ENCODE data around the gene WNT7B. TPM values are rescaled to one million over a fixed set of nuclear protein-coding genes. Genes with fewer than 3 reads are reported as not detected.

WNT7B gene
- total RNA-seq, 1 experiment from 2014 or later: 0.33 TPM

DNA sequence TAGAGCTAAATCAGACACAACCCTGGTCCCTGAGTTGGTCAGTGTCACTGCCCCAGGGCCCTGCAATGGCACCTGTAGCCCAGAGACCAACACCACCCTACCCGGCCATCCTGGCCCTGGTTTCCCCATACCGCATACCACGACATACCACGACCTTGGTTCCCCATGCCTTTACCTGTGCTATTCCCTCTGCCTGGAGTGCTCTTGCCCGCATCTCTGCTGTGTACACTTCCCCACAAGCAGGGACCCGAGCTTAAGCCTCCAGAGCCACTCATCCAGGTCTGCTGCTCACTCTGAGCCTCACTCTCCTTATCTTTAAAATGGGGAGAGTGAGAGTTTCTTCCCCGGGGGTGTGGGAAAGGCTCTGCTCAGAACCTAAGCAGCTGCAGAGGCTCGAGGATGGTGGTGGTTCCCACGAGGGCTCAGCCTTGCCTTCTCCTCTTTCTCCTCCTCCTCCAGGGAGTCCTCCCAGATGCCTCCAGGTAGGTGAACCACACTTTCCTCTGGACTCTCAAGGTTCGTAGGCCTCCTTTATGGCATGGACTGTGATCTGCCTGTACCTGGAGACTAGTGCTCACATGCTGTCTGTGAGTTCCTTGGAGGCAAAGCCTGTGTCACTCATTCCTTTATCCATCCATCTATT is 48.1 kb downstream of the WNT7B start:
- TF ChIP-seq MYBL2 (CRISPR knock-in tag; IDR thresholded peaks at IDR 0.05): no peak
- TF ChIP-seq, protein P1, sequence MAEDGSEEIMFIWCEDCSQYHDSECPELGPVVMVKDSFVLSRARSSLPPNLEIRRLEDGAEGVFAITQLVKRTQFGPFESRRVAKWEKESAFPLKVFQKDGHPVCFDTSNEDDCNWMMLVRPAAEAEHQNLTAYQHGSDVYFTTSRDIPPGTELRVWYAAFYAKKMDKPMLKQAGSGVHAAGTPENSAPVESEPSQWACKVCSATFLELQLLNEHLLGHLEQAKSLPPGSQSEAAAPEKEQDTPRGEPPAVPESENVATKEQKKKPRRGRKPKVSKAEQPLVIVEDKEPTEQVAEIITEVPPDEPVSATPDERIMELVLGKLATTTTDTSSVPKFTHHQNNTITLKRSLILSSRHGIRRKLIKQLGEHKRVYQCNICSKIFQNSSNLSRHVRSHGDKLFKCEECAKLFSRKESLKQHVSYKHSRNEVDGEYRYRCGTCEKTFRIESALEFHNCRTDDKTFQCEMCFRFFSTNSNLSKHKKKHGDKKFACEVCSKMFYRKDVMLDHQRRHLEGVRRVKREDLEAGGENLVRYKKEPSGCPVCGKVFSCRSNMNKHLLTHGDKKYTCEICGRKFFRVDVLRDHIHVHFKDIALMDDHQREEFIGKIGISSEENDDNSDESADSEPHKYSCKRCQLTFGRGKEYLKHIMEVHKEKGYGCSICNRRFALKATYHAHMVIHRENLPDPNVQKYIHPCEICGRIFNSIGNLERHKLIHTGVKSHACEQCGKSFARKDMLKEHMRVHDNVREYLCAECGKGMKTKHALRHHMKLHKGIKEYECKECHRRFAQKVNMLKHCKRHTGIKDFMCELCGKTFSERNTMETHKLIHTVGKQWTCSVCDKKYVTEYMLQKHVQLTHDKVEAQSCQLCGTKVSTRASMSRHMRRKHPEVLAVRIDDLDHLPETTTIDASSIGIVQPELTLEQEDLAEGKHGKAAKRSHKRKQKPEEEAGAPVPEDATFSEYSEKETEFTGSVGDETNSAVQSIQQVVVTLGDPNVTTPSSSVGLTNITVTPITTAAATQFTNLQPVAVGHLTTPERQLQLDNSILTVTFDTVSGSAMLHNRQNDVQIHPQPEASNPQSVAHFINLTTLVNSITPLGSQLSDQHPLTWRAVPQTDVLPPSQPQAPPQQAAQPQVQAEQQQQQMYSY (CRISPR knock-in tag; IDR thresholded peaks at IDR 0.05): no peak
- no peak for TF ChIP-seq TCF7 (CRISPR knock-in tag; IDR thresholded peaks at IDR 0.05; ENCODE audit: low read depth)
- no peak for TF ChIP-seq HMGA2 (CRISPR knock-in tag; IDR thresholded peaks at IDR 0.05)
- TF ChIP-seq, protein P2, sequence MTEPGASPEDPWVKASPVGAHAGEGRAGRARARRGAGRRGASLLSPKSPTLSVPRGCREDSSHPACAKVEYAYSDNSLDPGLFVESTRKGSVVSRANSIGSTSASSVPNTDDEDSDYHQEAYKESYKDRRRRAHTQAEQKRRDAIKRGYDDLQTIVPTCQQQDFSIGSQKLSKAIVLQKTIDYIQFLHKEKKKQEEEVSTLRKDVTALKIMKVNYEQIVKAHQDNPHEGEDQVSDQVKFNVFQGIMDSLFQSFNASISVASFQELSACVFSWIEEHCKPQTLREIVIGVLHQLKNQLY (CRISPR knock-in tag; IDR thresholded peaks at IDR 0.05): no peak
- TF ChIP-seq, protein P3, sequence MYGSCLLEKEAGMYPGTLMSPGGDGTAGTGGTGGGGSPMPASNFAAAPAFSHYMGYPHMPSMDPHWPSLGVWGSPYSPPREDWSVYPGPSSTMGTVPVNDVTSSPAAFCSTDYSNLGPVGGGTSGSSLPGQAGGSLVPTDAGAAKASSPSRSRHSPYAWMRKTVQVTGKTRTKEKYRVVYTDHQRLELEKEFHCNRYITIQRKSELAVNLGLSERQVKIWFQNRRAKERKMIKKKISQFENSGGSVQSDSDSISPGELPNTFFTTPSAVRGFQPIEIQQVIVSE (CRISPR knock-in tag; IDR thresholded peaks at IDR 0.05; ENCODE audit: borderline replicate concordance): no peak
- TF ChIP-seq ATF1 (CRISPR knock-in tag; IDR thresholded peaks at IDR 0.05): no peak
- TF ChIP-seq GABPB1 (CRISPR knock-in tag; IDR thresholded peaks at IDR 0.05): no peak
- TF ChIP-seq ESRRA (CRISPR knock-in tag; IDR thresholded peaks at IDR 0.05; ENCODE audit: borderline replicate concordance): no peak
- TF ChIP-seq, protein P4, sequence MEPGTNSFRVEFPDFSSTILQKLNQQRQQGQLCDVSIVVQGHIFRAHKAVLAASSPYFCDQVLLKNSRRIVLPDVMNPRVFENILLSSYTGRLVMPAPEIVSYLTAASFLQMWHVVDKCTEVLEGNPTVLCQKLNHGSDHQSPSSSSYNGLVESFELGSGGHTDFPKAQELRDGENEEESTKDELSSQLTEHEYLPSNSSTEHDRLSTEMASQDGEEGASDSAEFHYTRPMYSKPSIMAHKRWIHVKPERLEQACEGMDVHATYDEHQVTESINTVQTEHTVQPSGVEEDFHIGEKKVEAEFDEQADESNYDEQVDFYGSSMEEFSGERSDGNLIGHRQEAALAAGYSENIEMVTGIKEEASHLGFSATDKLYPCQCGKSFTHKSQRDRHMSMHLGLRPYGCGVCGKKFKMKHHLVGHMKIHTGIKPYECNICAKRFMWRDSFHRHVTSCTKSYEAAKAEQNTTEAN (CRISPR knock-in tag; IDR thresholded peaks at IDR 0.05): no peak
- TF ChIP-seq, protein P5, sequence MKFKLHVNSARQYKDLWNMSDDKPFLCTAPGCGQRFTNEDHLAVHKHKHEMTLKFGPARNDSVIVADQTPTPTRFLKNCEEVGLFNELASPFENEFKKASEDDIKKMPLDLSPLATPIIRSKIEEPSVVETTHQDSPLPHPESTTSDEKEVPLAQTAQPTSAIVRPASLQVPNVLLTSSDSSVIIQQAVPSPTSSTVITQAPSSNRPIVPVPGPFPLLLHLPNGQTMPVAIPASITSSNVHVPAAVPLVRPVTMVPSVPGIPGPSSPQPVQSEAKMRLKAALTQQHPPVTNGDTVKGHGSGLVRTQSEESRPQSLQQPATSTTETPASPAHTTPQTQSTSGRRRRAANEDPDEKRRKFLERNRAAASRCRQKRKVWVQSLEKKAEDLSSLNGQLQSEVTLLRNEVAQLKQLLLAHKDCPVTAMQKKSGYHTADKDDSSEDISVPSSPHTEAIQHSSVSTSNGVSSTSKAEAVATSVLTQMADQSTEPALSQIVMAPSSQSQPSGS (CRISPR knock-in tag; IDR thresholded peaks at IDR 0.05; ENCODE audit: borderline replicate concordance, low read depth): no peak
- TF ChIP-seq CBFB (CRISPR knock-in tag; IDR thresholded peaks at IDR 0.05; ENCODE audit: low read depth): no peak
- no peak for TF ChIP-seq KAT7 (CRISPR knock-in tag; IDR thresholded peaks at IDR 0.05; ENCODE audit: borderline replicate concordance)
- no peak for TF ChIP-seq SMAD4 (CRISPR knock-in tag; IDR thresholded peaks at IDR 0.05)
- no peak for TF ChIP-seq ZNF121 (CRISPR knock-in tag; IDR thresholded peaks at IDR 0.05)
- no peak for TF ChIP-seq TEAD4 (CRISPR knock-in tag; IDR thresholded peaks at IDR 0.05)
- TF ChIP-seq FOXK1 (CRISPR knock-in tag; IDR thresholded peaks at IDR 0.05): no peak
- no peak for TF ChIP-seq ZNF317 (CRISPR knock-in tag; IDR thresholded peaks at IDR 0.05; ENCODE audit: borderline replicate concordance, low read depth)
- ChIA-PET POLR2A (no interaction called here), CTCF (no interaction called here)
- Mint-ChIP-seq H3K4me1 (no peaks in the 10 kb centered on the region), H3K9me3 (no peaks in the 10 kb centered on the region), H3K4me3 (no peak overlapping the region), H3K27me3 (ENCODE audit: low read depth) (no peaks in the 10 kb centered on the region), H3K27ac (no peak overlapping the region), H3K36me3 (no peaks in the 10 kb centered on the region)
- DNase-seq (ENCODE audit: low spot score) (no peak), ATAC-seq (no peak)

DNA sequence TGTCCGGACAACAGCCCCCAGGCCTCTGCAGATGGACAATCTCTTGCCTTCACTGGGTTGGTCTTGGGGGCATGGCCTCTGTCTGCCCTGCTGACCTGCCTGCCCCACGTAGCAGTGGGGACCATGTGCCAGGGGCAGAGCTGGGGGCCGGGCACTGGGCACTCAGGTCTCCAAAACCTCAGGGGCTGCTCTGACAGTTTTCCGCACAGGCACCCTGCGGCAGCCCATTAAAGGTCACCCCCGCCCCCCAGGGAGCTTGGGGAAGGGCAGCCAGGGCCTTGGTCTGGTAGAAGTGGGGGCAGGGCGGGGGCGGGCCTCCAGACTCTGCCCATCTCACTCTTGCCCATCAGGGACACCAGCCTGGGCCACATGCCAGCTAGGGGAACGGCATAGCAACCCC is 49.9 kb downstream of the WNT7B start:
- Mint-ChIP-seq H3K27me3 (ENCODE audit: low read depth) (no peaks in the 10 kb centered on the region), H3K27ac (no peak overlapping the region), H3K9me3 (no peaks in the 10 kb centered on the region), H3K4me3 (no peak overlapping the region), H3K36me3 (no peaks in the 10 kb centered on the region), H3K4me1 (no peaks in the 10 kb centered on the region)
- ChIA-PET POLR2A (no interaction called here), CTCF (interaction anchor here (1.0 kb wide), 2 partner anchors 35 to 67 kb away, joined by 4 to 5 read pairs; no protein-coding TSS in a partner anchor)
- DNase-seq (ENCODE audit: low spot score) (no peak), ATAC-seq (no peak)
- TF ChIP-seq SMAD4 (CRISPR knock-in tag; IDR thresholded peaks at IDR 0.05) (no peak), ESRRA (CRISPR knock-in tag; IDR thresholded peaks at IDR 0.05; ENCODE audit: borderline replicate concordance) (no peak), ZNF121 (CRISPR knock-in tag; IDR thresholded peaks at IDR 0.05) (no peak), ZNF423 (CRISPR knock-in tag; IDR thresholded peaks at IDR 0.05) (no peak), TEAD1 (CRISPR knock-in tag; IDR thresholded peaks at IDR 0.05) (no peak), ZNF232 (CRISPR knock-in tag; IDR thresholded peaks at IDR 0.05) (no peak), FOXJ3 (CRISPR knock-in tag; IDR thresholded peaks at IDR 0.05; ENCODE audit: borderline replicate concordance) (no peak)
- TF ChIP-seq, protein P6, sequence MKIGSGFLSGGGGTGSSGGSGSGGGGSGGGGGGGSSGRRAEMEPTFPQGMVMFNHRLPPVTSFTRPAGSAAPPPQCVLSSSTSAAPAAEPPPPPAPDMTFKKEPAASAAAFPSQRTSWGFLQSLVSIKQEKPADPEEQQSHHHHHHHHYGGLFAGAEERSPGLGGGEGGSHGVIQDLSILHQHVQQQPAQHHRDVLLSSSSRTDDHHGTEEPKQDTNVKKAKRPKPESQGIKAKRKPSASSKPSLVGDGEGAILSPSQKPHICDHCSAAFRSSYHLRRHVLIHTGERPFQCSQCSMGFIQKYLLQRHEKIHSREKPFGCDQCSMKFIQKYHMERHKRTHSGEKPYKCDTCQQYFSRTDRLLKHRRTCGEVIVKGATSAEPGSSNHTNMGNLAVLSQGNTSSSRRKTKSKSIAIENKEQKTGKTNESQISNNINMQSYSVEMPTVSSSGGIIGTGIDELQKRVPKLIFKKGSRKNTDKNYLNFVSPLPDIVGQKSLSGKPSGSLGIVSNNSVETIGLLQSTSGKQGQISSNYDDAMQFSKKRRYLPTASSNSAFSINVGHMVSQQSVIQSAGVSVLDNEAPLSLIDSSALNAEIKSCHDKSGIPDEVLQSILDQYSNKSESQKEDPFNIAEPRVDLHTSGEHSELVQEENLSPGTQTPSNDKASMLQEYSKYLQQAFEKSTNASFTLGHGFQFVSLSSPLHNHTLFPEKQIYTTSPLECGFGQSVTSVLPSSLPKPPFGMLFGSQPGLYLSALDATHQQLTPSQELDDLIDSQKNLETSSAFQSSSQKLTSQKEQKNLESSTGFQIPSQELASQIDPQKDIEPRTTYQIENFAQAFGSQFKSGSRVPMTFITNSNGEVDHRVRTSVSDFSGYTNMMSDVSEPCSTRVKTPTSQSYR (CRISPR knock-in tag; IDR thresholded peaks at IDR 0.05): no peak
- TF ChIP-seq, protein P7, sequence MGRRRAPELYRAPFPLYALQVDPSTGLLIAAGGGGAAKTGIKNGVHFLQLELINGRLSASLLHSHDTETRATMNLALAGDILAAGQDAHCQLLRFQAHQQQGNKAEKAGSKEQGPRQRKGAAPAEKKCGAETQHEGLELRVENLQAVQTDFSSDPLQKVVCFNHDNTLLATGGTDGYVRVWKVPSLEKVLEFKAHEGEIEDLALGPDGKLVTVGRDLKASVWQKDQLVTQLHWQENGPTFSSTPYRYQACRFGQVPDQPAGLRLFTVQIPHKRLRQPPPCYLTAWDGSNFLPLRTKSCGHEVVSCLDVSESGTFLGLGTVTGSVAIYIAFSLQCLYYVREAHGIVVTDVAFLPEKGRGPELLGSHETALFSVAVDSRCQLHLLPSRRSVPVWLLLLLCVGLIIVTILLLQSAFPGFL (CRISPR knock-in tag; IDR thresholded peaks at IDR 0.05; ENCODE audit: borderline replicate concordance): no peak
